NCI-H2171 treated with DMSO at 0.1 percent for 48 hours (cell line): ENCODE data around the gene NTM.
"Not testable (repeated sequence)": the region's sequence is repeated elsewhere in the genome, so short reads cannot be mapped to it uniquely, and the experiment has no call there.

Experiments used
- DNase-seq: peaks from one replicate; lab custom pipeline; 2025; lab: John Stamatoyannopoulos, UW

The NTM gene

DNA sequence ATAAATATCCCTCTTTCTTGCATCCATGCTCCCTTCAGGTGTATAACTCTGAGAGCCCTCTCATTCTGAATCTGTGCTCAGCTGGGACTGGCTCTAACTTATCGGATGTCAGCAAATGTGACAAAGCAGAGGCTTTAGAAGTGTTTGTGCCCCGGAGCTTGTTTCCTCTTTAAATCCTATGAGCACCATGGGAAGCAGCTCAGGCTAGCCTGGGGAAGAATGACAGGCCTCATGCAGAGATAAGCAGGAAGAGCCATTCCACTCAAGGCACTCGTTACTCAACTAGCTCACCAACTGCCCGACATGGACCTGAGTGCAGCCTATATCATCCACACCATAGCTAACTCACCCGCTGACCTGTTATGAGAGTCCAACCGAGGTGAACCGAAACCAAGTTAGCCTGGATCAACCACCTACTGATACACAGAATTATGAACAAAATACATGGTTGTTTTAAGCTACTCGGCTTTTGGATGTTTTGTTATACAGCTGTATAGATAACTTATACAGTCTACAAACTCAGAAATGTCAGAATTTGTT lies 990.7 kb downstream of the NTM start:
- no peak for DNase-seq

DNA sequence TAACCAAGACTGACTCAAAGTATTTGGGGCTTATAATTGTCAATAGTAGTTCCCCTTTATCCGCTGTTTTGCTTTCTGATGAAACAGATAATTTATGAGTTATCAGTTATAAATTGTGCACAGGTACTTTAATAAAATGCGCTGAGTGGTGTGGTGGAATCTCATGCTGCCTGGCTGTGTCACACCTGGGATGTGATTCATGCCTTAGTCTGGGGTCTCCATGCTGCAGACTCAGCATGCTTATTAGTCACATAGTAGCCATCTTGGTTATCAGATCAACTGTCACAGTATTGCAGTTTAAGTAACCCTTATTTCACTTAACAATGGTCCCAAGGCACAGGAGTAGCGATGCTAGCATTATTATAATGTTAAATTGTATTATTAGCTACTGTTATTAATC lies 995.2 kb downstream of the NTM start:
- DNase-seq: no peak

DNA sequence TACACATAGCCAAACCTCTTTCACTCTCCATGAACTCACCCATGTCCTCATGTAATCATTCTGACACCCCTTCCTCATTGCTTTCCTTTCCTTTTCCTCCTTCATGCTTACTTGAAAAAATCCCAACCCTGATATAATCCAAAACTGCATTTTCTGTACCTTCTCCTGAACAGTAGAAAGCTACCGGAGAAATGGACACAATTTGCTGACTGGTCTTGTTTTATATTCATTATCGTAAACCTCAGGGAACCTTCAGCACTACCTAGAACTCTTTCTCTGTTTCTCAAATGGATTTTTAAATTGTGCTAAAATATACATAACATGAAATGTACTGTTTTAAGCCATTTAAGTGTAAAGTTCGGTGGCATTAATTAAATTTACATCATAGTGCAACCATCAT lies 996.9 kb downstream of the NTM start:
- no peak for DNase-seq

DNA sequence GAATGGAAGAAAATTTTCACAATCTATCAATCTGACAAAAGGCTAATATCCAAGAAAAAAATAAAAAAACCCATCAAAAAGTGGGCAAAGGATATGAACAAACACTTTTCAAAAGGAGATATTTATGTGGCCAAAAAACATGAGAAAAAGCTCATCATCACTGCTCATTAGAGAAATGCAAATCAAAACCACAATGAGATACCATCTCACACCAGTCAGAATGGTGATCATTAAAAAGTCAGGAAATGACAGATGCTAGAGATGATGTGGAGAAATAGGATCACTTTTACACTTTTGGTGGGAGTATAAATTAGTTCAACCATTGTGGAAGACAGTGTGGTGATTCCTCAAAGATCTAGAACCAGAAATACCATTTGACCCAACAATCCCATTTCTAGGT lies 999.7 kb downstream of the NTM start:
- not testable (repeated sequence) for DNase-seq

DNA sequence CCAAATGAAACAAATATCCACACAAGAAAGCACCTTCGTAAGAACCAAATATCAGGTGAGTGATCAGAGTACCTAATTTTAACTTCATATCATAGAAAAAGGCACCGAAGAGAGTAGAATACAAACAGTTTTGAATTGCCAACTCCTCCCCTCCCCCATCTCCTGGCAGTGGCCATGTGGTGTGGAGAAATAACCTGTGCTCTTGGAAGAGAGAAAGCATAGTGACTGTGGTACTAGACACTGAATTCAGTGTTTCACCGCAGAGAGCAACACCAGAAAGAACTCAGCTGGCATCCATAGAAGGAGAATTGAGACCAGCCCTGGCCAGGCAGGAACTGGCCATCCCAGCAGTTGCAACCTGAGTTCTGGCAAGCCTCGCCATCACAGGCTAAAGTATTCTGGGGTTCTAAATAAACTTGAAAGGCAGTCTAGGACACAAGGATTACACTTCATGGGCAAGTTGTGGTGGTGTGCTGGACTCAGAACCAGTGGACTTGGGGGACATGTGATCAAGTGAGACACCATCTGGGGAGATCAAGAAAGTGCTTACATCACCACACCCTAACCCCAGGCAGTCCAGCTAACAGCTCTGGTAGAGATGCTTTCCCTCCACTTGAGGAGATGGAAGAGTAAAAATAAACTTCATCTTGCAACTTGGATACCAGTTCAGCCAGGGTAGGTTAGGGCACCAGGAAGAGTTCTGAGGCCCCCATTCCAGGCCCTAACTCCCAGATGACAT lies 1003.2 kb downstream of the NTM start:
- DNase-seq: no peak

DNA sequence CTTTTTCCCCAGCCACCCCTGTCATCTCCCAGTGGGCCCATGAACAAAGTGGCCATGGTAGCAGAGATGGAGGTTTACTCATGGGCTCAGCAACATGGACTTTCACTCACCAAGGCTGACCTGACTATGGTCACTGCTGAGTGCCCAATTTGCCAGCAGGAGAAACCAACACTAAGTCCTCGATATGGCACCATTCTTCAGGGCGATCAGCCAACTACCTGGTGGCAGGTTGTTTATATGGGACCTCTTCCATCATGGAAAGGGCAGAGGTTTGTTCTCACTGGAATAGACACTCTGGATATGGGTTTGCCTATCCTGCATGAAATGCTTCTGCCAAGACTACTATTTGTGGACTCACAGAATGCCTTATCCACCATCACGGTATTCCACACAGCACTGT lies 1009.1 kb downstream of the NTM start:
- DNase-seq: no peak
